Medulla oblongata (tissue), 1 donor: Measurements from ENCODE around the gene ALPP.
"Not testable (repeated sequence)": the region's sequence is repeated elsewhere in the genome, so short reads cannot be mapped to it uniquely, and the experiment has no call there.

Experiments
- DNase-seq: peaks from one replicate; pipeline ENCODE4 v3.0.0-alpha.2; 2015; ENCODE audit errors: extremely low spot score

ALPP gene

DNA sequence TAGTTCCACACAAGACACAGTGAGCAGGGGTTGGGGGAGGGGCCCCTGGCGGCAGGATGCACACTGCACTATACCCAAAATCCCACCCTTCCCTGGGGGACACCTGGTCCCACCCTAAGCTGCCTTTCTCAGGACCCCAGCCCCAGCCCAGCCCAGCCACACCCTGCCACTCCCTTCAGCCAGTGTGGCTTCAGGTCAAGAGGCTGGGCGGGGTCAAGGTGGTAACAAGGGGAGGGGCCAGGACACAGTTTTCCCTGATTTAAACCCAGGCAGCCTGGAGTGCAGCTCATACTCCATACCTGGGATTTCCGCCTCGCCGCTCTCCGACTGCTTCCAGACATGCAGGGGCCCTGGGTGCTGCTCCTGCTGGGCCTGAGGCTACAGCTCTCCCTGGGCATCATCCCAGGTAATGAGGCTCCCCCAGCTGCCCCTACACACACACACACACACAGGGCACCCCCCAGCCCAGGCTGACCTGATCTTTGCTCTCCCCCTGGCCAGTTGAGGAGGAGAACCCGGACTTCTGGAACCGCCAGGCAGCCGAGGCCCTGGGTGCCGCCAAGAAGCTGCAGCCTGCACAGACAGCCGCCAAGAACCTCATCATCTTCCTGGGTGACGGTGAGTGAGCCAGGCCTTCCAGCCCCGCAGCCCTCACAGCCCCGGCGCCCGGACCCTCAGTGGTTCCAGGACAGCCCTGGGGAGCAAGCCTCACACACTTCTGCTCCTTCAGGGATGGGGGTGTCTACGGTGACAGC lies 28.2 kb downstream of the ALPP start, which contains the start of gene ALPG:
ALPG (plus strand) TSS at position 289 of the 755 bp plus-strand sequence; CDS start at position 340, 51 bp downstream.
- no peak for DNase-seq

DNA sequence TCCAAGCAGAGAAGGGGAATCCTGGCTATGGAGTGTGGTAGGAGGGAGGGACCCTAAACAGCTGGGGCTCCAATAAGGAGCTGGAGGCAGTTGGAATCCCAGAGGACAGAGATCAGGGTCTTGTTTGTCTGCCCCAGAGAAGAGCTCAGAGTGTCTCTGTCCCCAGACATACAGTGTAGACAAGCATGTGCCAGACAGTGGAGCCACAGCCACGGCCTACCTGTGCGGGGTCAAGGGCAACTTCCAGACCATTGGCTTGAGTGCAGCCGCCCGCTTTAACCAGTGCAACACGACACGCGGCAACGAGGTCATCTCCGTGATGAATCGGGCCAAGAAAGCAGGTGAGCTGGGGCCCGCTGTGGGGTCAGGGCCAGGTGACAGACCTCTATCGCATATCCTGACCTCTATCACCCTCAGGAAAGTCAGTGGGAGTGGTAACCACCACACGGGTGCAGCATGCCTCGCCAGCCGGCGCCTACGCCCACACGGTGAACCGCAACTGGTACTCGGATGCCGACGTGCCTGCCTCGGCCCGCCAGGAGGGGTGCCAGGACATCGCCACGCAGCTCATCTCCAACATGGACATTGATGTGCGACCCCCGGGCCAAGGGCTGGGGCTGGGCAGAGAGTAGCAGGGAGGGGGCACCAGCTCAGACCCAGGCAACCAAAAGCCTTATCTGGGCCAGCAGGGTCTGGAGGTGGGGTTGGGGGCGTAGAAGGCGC lies 29.0 kb downstream of the ALPP start:
- DNase-seq = not testable (repeated sequence)

- not testable (repeated sequence) for DNase-seq
Observed at GRCh38 chr2:232408269-232408668, 29.7 kb downstream of the ALPP start.

GRCh38 chr2:232409617-232410016 lies 31.1 kb downstream of the ALPP start:
- DNase-seq = not testable (repeated sequence)

- no peak for DNase-seq
Observed at GRCh38 chr2:232410238-232410900, 31.8 kb downstream of the ALPP start.

- no peak for DNase-seq
Observed at GRCh38 chr2:232411901-232412629, 33.5 kb downstream of the ALPP start.

DNA sequence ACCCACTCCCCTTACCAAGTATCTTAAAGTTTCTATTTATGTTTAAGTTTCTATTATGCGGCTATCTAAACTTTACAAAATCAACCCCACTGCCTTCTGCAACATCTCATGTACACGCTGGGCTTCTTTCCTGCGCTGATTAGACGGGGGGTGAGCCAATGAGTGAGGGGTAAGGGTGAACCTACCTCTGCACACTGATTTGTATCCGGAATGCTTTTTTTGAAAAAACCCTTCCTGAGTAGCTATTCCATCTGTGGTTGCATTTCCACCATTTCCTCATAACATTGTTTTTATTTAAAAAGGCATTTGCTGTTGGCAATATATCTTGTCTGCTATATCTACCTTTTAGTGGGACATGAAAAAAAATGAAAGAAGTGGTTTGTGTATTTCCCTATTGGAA lies 34.4 kb downstream of the ALPP start:
- no peak for DNase-seq

DNA sequence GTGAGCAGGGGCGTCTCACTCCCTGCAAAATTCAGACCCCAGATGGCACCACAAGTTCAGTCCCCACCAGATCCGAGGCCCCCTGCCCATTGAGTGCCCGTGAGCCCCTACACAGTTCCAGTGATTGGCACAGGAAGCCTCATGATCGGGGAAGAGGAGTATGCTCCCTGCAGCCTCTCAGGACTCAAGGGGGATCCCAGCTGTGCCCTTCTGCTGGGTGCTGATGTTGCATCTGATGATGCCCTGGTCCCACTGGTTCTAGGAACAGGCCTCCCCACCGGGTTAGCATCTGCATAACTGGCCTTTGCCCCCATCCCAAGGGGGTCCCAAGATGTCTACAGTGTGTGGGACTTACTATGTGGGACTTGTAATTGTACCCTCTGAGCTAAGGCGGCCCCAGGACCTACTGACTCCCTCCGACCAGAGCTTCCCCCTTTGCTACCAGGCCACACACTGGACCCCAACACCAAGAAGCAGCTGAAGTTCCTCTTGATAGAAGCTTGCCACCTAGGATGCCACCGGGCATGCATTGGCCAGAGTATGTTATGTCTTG lies 36.7 kb downstream of the ALPP start:
- no peak for DNase-seq

- no peak for DNase-seq
Observed at GRCh38 chr2:232415736-232416520, 37.4 kb downstream of the ALPP start.

GRCh38 chr2:232416521-232417470 lies 38.2 kb downstream of the ALPP start:
- no peak for DNase-seq

DNA sequence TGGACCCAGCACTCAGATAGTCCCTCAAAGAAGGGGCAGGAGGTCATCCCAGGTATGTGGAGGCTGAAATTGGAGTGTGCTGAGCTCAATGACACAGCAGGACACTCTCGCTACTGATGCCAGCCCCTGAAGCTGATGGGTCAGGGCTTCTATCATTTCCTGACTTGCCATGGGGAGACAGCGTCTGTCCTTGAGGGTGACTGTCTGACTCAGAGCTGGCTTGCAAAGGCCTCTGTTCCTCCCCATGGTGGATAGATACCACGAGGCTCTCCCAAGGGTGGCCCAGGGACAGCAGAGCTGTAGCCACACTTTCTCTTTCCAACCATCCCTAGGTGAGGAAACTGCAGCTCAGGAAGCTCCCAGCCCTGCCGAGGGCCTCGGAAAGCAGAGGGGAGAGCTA lies 38.9 kb downstream of the ALPP start:
- no peak for DNase-seq

GRCh38 chr2:232418056-232418455 lies 39.5 kb downstream of the ALPP start:
- DNase-seq = no peak

DNA sequence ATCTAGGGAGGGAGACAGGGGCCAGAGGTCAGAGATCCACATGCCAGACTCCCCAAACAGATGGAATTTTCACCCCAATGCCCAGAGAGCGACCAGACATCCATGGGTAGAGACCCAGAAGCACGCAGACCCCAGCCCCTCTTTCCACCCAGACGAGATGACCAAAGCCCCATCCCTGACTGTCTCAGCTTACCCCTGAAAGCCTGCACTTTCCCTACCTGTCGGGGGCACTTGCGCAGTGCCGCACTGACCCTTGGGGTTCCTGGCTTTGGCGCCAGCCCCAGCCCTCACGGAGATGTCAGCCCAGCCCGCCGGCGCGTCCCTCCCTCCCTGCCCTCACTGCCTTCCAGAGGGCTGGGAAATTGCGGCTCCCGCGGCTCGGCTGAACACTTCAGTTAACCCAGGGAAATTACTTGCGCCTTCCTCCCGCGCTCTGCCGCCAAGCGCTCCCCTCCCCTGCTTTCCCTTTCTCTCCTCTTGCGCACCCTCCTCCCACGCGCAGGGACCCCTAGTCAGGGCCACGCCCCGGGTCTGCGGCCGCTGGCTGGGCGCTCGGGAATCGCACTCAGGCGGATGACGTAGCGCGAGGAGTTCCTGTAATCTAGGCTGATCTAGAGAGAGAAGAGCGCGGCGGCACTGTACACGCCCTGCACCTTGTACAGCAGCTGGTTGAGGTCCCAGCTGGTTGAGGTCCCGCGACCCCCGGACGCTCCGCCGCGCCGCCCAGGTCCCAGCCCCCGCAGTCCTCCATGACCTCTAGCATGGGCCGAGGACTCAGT lies 40.1 kb downstream of the ALPP start:
- DNase-seq = no peak

- DNase-seq = no peak
Observed at GRCh38 chr2:232419245-232420072, 40.9 kb downstream of the ALPP start.

GRCh38 chr2:232420073-232420454 lies 41.5 kb downstream of the ALPP start:
- DNase-seq = no peak

DNA sequence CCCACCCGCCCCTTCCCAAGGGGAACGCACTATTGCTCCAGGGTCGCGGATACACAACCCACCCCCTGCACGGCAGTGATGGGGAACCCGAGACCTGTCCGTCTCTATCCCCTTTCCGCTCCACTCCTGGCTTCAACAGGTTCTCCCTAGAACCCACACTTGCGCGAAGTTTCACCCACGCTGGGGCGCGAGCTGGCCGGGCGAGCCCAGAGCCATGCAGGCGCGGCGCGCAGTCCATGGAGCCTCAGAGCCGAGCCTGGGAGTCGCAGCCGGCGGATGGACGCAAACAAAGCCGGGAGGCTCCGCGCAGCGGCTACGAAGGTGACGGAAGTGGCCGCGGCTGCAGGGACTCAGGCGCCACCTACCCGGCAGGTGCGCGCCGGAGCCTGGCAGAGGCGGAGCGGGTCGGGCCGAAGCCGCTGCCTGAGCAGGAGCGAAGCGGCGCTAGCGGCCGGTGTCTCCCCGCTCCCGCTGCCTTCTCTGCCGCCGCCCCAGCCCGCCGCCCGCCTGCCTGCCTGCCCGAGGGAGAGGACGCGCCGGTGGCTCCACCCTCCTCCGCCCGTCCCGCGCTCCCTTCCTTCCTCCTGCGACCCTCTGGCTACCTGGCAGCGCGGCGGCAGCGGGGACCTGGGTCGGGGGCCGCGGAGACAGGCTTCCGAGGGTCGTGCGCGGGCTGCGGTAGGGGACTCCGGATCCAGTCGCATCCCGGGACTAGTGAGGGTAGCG lies 42.1 kb downstream of the ALPP start:
- no peak for DNase-seq

GRCh38 chr2:232421189-232421785 lies 42.7 kb downstream of the ALPP start:
- DNase-seq = no peak
